Parathyroid adenoma (tissue), 2 donors: Measurements from ENCODE around the gene PLCL1.

ENCODE experiments used
- H2AFZ ChIP-seq: fragments of 300-600 bp; sonication (generic); one replicate; pipeline ENCODE4 v1.7.0; 2017; ENCODE audit warnings: antibody characterized with exemption, mild to moderate bottlenecking
- H3K27ac ChIP-seq: fragments of 300-600 bp; sonication (generic); one replicate; pipeline ENCODE4 v1.7.0; 2017
- H3K27me3 ChIP-seq: fragments of 300-600 bp; sonication (generic); one replicate; pipeline ENCODE4 v1.7.0; 2017; ENCODE audit warnings: low read length; ENCODE audit not compliant: control insufficient read depth, insufficient read depth
- H3K36me3 ChIP-seq: fragments of 300-600 bp; sonication (generic); one replicate; pipeline ENCODE4 v1.7.0; 2017; ENCODE audit warnings: low read length; ENCODE audit not compliant: control insufficient read depth, insufficient read depth
- H3K4me1 ChIP-seq: fragments of 300-600 bp; sonication (generic); one replicate; pipeline ENCODE4 v1.7.0; 2017; ENCODE audit warnings: control low read depth
- H3K4me2 ChIP-seq: fragments of 300-600 bp; sonication (generic); one replicate; pipeline ENCODE4 v1.7.0; 2017; ENCODE audit warnings: low read length
- H3K4me3 ChIP-seq: fragments of 300-600 bp; sonication (generic); one replicate; pipeline ENCODE4 v1.7.0; 2017; ENCODE audit warnings: low read depth, low read length
- H3K79me2 ChIP-seq: fragments of 300-600 bp; sonication (generic); one replicate; pipeline ENCODE4 v1.7.0; 2017; ENCODE audit warnings: control low read depth
- H3K9ac ChIP-seq: fragments of 300-600 bp; sonication (generic); one replicate; pipeline ENCODE4 v1.7.0; 2017; ENCODE audit warnings: mild to moderate bottlenecking
- H3K9me3 ChIP-seq: fragments of 300-600 bp; sonication (generic); one replicate; pipeline ENCODE4 v1.7.0; 2017; ENCODE audit warnings: low read length; ENCODE audit not compliant: control insufficient read depth
- TF ChIP-seq, protein P1 (sequence below): fragments of 300-600 bp; sonication (generic); IDR thresholded peaks from one replicate; pipeline ENCODE4 v1.7.0; 2017; ENCODE audit warnings: antibody characterized with exemption, mild to moderate bottlenecking
- donor health status: primary hyperparathyroidism.

Gene PLCL1

DNA sequence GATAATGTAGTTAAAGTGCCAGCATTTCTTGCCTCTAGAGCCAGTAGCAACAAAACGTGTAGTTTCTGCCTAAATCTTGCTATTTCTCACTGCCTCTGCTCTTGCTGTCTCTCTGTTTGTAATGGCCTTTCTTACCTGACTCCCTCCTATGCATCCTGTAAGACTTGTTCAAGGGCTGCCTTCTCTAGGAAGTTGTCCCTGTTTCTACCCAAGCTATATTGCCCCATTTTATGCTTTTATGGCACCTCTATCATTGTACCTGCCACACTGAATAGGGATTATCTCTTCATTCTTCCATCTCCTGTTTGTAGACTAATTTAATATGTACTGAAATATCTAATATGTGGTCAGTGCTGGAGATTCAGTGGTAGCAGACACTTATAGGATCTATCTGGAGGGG lies 49.2 kb downstream of the PLCL1 start:
- TF ChIP-seq, protein P1, sequence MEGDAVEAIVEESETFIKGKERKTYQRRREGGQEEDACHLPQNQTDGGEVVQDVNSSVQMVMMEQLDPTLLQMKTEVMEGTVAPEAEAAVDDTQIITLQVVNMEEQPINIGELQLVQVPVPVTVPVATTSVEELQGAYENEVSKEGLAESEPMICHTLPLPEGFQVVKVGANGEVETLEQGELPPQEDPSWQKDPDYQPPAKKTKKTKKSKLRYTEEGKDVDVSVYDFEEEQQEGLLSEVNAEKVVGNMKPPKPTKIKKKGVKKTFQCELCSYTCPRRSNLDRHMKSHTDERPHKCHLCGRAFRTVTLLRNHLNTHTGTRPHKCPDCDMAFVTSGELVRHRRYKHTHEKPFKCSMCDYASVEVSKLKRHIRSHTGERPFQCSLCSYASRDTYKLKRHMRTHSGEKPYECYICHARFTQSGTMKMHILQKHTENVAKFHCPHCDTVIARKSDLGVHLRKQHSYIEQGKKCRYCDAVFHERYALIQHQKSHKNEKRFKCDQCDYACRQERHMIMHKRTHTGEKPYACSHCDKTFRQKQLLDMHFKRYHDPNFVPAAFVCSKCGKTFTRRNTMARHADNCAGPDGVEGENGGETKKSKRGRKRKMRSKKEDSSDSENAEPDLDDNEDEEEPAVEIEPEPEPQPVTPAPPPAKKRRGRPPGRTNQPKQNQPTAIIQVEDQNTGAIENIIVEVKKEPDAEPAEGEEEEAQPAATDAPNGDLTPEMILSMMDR, result no peak
- Histone ChIP-seq H3K4me2 (no peak overlapping the region), H3K4me1 (peaks cover 24% of the 10 kb centered on the region), H3K4me3 (no peak overlapping the region), H3K27me3 (no peaks in the 10 kb centered on the region), H3K9ac (no peak overlapping the region), H2AFZ (no peak overlapping the region), H3K27ac (no peak overlapping the region), H3K79me2 (peaks cover 14% of the 10 kb centered on the region), H3K36me3 (no peaks in the 10 kb centered on the region), H3K9me3 (no peaks in the 10 kb centered on the region)

DNA sequence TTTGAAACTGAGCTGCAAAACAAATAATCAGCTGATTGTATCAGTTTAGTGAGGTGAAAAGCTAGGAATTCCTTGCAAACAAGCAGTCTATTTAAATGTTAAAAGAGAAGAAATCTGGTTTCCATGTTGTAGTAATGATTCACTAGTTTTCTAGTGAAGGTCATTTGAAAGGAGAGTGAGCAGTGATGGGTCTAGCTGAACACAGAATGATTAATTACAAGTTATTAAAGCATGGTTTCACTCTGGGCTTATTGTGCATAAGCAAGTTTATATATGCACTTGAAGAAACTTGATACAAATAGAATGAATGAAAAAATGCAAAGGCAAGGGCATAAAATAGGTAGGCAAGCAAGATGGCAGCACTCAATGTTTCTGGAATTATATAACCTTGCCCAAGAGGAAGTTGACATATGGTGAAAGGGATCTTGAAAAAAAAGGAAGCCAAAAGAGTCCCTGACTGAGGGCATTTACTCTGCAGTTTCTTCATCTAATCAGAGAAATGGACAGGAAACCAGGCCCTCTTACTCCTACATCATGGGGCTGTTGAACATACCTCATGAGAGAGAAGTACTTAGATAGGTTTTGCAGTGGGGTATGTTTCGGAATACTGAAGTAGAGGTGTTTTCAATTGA lies 53.2 kb downstream of the PLCL1 start:
- TF ChIP-seq, protein P1, result no peak
- Histone ChIP-seq H2AFZ (no peak overlapping the region), H3K4me1 (peaks cover 23% of the 10 kb centered on the region), H3K79me2 (peaks cover 17% of the 10 kb centered on the region), H3K4me3 (no peak overlapping the region), H3K9ac (no peak overlapping the region), H3K4me2 (peak overlapping the region; percentile 37), H3K36me3 (no peaks in the 10 kb centered on the region), H3K9me3 (no peaks in the 10 kb centered on the region), H3K27me3 (no peaks in the 10 kb centered on the region), H3K27ac (peak overlapping the region; percentile 48)

DNA sequence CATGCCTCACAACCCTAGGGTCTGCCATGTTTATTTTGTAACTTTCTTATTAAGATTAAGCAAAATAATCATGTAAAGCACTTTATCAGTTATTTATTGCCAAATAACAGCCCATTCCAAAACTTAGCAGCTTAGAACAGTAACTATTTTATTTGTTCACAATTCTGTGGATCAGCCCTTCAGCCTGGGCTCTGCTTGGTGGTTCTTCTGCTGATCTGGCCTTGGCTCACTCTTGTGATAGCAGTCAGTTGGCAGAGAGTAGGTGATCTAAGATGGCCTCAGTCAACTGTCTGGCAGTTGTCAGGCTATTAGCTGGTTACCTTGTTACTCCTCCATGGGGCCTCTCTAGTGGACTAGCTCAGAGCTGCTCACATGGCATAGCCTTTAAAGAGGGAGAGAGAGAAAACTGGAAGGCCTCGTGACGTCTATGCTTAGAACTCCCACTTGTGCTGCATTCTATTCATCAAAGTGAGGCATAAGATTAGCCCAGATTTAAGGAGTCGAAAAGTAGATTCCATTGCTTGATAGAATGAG lies 54.3 kb downstream of the PLCL1 start:
- H3K27me3 ChIP-seq, result no peaks in the 10 kb centered on the region
- no peaks in the 10 kb centered on the region for H3K36me3 ChIP-seq
- no peak overlapping the region for H3K4me3 ChIP-seq
- H2AFZ ChIP-seq, result no peak overlapping the region
- no peak overlapping the region for H3K27ac ChIP-seq
- H3K4me1 ChIP-seq, result peaks cover 19% of the 10 kb centered on the region
- H3K9ac ChIP-seq, result no peak overlapping the region
- no peaks in the 10 kb centered on the region for H3K9me3 ChIP-seq
- H3K4me2 ChIP-seq, result no peak overlapping the region
- peaks cover 18% of the 10 kb centered on the region for H3K79me2 ChIP-seq
- TF ChIP-seq, protein P1, result no peak

DNA sequence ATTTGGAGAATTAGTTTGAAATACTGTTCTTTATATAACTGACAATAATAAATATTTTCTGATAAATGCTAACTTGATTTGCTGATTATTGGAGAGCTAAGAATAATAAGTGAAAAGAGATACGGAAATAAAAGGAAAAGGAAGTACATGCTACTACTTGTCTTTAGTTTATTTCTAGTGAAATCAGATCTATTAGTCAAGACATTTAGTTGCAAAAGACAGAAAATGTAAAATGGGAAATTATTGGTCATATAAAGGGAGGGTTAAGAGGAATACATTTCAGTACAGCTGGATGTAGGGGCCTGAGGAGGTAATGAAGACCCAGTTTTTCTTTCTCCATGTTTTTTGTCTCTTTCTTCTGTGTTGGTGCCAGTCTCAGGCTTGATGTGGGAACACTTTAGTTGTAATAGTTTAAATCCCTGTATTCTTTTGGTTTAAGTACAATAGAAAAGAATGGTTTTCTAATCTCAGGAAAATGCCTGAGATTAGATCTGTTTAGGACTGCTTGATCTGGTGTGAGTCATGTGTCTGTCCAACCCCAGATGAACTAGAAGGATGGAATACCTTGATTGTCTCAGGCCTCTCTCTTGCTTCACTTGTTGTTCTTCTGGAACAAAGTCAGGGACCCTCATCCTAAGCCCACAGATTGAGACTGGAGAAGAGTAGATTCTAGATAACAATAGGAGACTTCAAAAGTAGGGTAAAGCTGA lies 58.0 kb downstream of the PLCL1 start:
- no peak overlapping the region for H3K9ac ChIP-seq
- no peak overlapping the region for H3K4me2 ChIP-seq
- no peak overlapping the region for H3K4me3 ChIP-seq
- peaks cover 16% of the 10 kb centered on the region for H3K4me1 ChIP-seq
- no peaks in the 10 kb centered on the region for H3K36me3 ChIP-seq
- H3K27ac ChIP-seq, result peak overlapping the region; percentile 11
- H2AFZ ChIP-seq, result no peak overlapping the region
- TF ChIP-seq, protein P1, result no peak
- peaks cover 14% of the 10 kb centered on the region for H3K79me2 ChIP-seq
- H3K9me3 ChIP-seq, result no peaks in the 10 kb centered on the region
- H3K27me3 ChIP-seq, result no peaks in the 10 kb centered on the region
